PC-9 (cell line): ENCODE data around the gene EEA1.

Source experiments
- EZH2 ChIP-seq: fragments of 200-600 bp; sonication (generic); IDR thresholded peaks from 2 replicates; pipeline ENCODE4 v1.8.0; 2017; ENCODE audit warnings: antibody characterized with exemption, low read depth
- TF ChIP-seq, protein P1 (sequence below): fragments of 200-600 bp; sonication (generic); conservative IDR thresholded peaks from 2 replicates; pipeline ENCODE4 v1.6.1; 2017; ENCODE audit warnings: mixed run types, antibody characterized with exemption, mild to moderate bottlenecking, moderate library complexity

DNA sequence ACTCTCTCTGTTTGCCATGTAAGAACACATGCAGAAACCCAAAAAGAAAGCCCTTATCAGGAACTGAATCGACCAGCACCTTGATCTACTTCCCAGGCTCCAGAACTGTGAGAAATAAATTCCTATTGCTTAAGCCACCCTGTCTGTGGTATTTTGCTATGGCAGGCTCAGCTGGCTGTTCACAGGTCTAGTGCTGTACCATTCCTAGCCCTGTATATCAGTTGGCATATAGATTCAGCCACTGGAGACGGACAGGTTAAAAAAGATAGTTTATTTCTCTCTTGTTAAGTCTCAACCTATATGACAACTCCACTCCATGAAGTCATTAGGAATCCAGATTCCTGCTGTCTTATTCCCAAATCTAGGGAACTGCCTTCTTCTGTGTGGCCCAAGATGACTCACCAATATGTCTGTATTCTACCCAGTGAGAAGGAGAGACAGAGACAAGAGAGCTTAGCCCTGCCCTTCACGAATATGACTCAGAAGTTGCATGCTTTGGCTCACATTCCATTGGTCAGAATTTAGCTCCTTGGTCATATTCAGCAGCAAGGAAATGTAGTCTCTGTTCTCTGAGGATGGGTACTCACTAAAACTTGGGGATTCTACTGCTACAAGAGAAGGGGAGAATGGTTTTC, 169.3 kb downstream of the EEA1 start:
- TF ChIP-seq, protein P1, sequence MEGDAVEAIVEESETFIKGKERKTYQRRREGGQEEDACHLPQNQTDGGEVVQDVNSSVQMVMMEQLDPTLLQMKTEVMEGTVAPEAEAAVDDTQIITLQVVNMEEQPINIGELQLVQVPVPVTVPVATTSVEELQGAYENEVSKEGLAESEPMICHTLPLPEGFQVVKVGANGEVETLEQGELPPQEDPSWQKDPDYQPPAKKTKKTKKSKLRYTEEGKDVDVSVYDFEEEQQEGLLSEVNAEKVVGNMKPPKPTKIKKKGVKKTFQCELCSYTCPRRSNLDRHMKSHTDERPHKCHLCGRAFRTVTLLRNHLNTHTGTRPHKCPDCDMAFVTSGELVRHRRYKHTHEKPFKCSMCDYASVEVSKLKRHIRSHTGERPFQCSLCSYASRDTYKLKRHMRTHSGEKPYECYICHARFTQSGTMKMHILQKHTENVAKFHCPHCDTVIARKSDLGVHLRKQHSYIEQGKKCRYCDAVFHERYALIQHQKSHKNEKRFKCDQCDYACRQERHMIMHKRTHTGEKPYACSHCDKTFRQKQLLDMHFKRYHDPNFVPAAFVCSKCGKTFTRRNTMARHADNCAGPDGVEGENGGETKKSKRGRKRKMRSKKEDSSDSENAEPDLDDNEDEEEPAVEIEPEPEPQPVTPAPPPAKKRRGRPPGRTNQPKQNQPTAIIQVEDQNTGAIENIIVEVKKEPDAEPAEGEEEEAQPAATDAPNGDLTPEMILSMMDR, result no peak
- no peak for TF ChIP-seq EZH2
